NCI-H748 treated with DMSO at 0.1 percent for 48 hours (cell line): ENCODE measurements around the gene RNU5D-1.

ENCODE experiments used
- DNase-seq: peaks from one replicate; lab custom pipeline; 2025; lab: John Stamatoyannopoulos, UW

The RNU5D-1 gene

GRCh38 chr1:44733365-44733764 is 2.4 kb upstream of the RNU5D-1 start:
- DNase-seq: no peak

GRCh38 chr1:44724955-44725698 is 5.8 kb downstream of the RNU5D-1 start:
- DNase-seq: no peak

- no peak for DNase-seq
Measured at GRCh38 chr1:44724296-44724954, 6.5 kb downstream of the RNU5D-1 start.

GRCh38 chr1:44723496-44724295 is 7.3 kb downstream of the RNU5D-1 start:
- DNase-seq: no peak

GRCh38 chr1:44723064-44723463 is 7.9 kb downstream of the RNU5D-1 start:
- no peak for DNase-seq

GRCh38 chr1:44721485-44722361 is 9.2 kb downstream of the RNU5D-1 start:
- peak; percentile 74 for DNase-seq

GRCh38 chr1:44720281-44720680 is 10.7 kb downstream of the RNU5D-1 start:
- no peak for DNase-seq

- no peak for DNase-seq
Measured at GRCh38 chr1:44719318-44719717, 11.7 kb downstream of the RNU5D-1 start.

- DNase-seq: no peak
Measured at GRCh38 chr1:44718091-44718490, 12.9 kb downstream of the RNU5D-1 start.

- DNase-seq: no peak
Measured at GRCh38 chr1:44717653-44718052, 13.3 kb downstream of the RNU5D-1 start.

GRCh38 chr1:44717156-44717555 is 13.8 kb downstream of the RNU5D-1 start:
- no peak for DNase-seq

GRCh38 chr1:44714944-44715571 is 15.9 kb downstream of the RNU5D-1 start:
- DNase-seq: peak; percentile 58

GRCh38 chr1:44714532-44714931 is 16.4 kb downstream of the RNU5D-1 start:
- no peak for DNase-seq

- no peak for DNase-seq
Measured at GRCh38 chr1:44713321-44713781, 17.6 kb downstream of the RNU5D-1 start.

- DNase-seq: no peak
Measured at GRCh38 chr1:44707959-44708831, 22.8 kb downstream of the RNU5D-1 start.

GRCh38 chr1:44707112-44707881 is 23.7 kb downstream of the RNU5D-1 start:
- no peak for DNase-seq

GRCh38 chr1:44705938-44706337 is 25.0 kb downstream of the RNU5D-1 start:
- DNase-seq: no peak

- DNase-seq: no peak
Measured at GRCh38 chr1:44705470-44705869, 25.5 kb downstream of the RNU5D-1 start.

- no peak for DNase-seq
Measured at GRCh38 chr1:44701141-44701573, 29.8 kb downstream of the RNU5D-1 start.
